Measurements from ENCODE around the gene IMMP2L.

GRCh38 chr7:111508387-111508786, 53.9 kb downstream of the IMMP2L start:
- TF ChIP-seq CTCF (IDR thresholded peaks at IDR 0.05) (no peak), EP300 (IDR thresholded peaks at IDR 0.05) (no peak)

Measured in esophagus muscularis mucosa (tissue), 3 donors.